ENCODE measurements around the gene PPEF1. TPM values are rescaled to one million over a fixed set of nuclear protein-coding genes. Genes with fewer than 3 reads are reported as not detected.

PPEF1 gene
- 0.18 and 0.85 TPM in 2 replicates for total RNA-seq

GRCh38 chrX:18707426-18708049, at the start of gene PPEF1:
Gene PPEF1 (plus strand): TSS chrX:18707645. CDS start chrX:18707781, 136 bp downstream.

GRCh38 chrX:18672008-18672407, 35.4 kb upstream of the PPEF1 start, which contains the start of gene RS1:
Gene RS1 (minus strand): TSS chrX:18672108. CDS start chrX:18672068, 40 bp downstream.

Other genes starting within 250 kb of the PPEF1 start
- not detected in 2 replicates for gene RS1, start 35.5 kb upstream of the PPEF1 start, total RNA-seq

Measured in smooth muscle cell of bladder (primary cell).